ENCODE results near the gene CAPZA2. TPM values are rescaled to one million over a fixed set of nuclear protein-coding genes. Genes with fewer than 3 reads are reported as not detected.
"Not testable (repeated sequence)": the region's sequence is repeated elsewhere in the genome, so short reads cannot be mapped to it uniquely, and the experiment has no call there.

Gene CAPZA2
- total RNA-seq: 100 to 1,000 TPM; 152 to 155 TPM

- peaks cover 35% of the 10 kb centered on the region for H3K4me1 Mint-ChIP-seq
- H3K9me3 Mint-ChIP-seq: no peaks in the 10 kb centered on the region
- peaks cover 9% of the 10 kb centered on the region for H3K27me3 Mint-ChIP-seq
- H3K4me3 Mint-ChIP-seq: peak within 1 kb of the TSS; percentile 97
- POLR2A ChIA-PET: interaction anchor here (4.4 kb wide), 1 partner anchor 91 kb away, joined by 18 read pairs; the partner anchor contains the start of gene ST7
- peaks cover 10% of the 10 kb centered on the region for H3K36me3 Mint-ChIP-seq (ENCODE audit: low read depth)
- DNase-seq: peak; percentile 95
- CTCF ChIA-PET: interaction anchor here (1.3 kb wide), 1 partner anchor 92 kb away, joined by 3 read pairs; no protein-coding TSS in a partner anchor
- H3K27ac Mint-ChIP-seq: peak within 1 kb of the TSS; percentile 93
Observed at GRCh38 chr7:116862234-116862950, at the start of gene CAPZA2. Gene CAPZA2 (plus strand): TSS chr7:116862587. CDS start chr7:116862612, 25 bp downstream.

- no peak overlapping the region for H3K4me3 Mint-ChIP-seq
- no peaks in the 10 kb centered on the region for H3K4me1 Mint-ChIP-seq
- CTCF ChIA-PET: no interaction called here
- no peak overlapping the region for H3K27ac Mint-ChIP-seq
- no peak for DNase-seq
- POLR2A ChIA-PET: no interaction called here
- no peaks in the 10 kb centered on the region for H3K9me3 Mint-ChIP-seq
- H3K36me3 Mint-ChIP-seq (ENCODE audit: low read depth): no peaks in the 10 kb centered on the region
- H3K27me3 Mint-ChIP-seq: peaks cover 14% of the 10 kb centered on the region
Observed at GRCh38 chr7:116812860-116813259, 49.5 kb upstream of the CAPZA2 start.

GRCh38 chr7:116813371-116813770 lies 49.0 kb upstream of the CAPZA2 start:
- DNase-seq; CTCF ChIA-PET; H3K4me1 Mint-ChIP-seq; POLR2A ChIA-PET; H3K4me3 Mint-ChIP-seq; H3K9me3 Mint-ChIP-seq; H3K27ac Mint-ChIP-seq; H3K36me3 Mint-ChIP-seq (ENCODE audit: low read depth): not testable (repeated sequence)
- H3K27me3 Mint-ChIP-seq: peaks cover 14% of the 10 kb centered on the region

GRCh38 chr7:116815041-116815440 lies 47.3 kb upstream of the CAPZA2 start:
- CTCF ChIA-PET: no interaction called here
- DNase-seq: no peak
- peaks cover 26% of the 10 kb centered on the region for H3K27me3 Mint-ChIP-seq
- H3K4me1 Mint-ChIP-seq: no peaks in the 10 kb centered on the region
- no peaks in the 10 kb centered on the region for H3K36me3 Mint-ChIP-seq (ENCODE audit: low read depth)
- POLR2A ChIA-PET: no interaction called here
- no peak overlapping the region for H3K27ac Mint-ChIP-seq
- no peaks in the 10 kb centered on the region for H3K9me3 Mint-ChIP-seq
- H3K4me3 Mint-ChIP-seq: no peak overlapping the region

- no peaks in the 10 kb centered on the region for H3K36me3 Mint-ChIP-seq (ENCODE audit: low read depth)
- DNase-seq: no peak
- ChIA-PET POLR2A (no interaction called here), CTCF (no interaction called here)
- H3K4me3 Mint-ChIP-seq: no peak overlapping the region
- H3K27me3 Mint-ChIP-seq: peaks cover 43% of the 10 kb centered on the region
- H3K27ac Mint-ChIP-seq: no peak overlapping the region
- H3K9me3 Mint-ChIP-seq: peaks cover 2% of the 10 kb centered on the region
- H3K4me1 Mint-ChIP-seq: no peaks in the 10 kb centered on the region
Observed at GRCh38 chr7:116820149-116820548, 42.2 kb upstream of the CAPZA2 start.

- H3K36me3 Mint-ChIP-seq (ENCODE audit: low read depth); H3K4me1 Mint-ChIP-seq; H3K9me3 Mint-ChIP-seq; CTCF ChIA-PET; POLR2A ChIA-PET; H3K4me3 Mint-ChIP-seq; H3K27ac Mint-ChIP-seq; DNase-seq: not testable (repeated sequence)
- H3K27me3 Mint-ChIP-seq: peaks cover 48% of the 10 kb centered on the region
Observed at GRCh38 chr7:116821647-116822046, 40.7 kb upstream of the CAPZA2 start.

- ChIA-PET CTCF (no interaction called here), POLR2A (no interaction called here)
- H3K27me3 Mint-ChIP-seq: peaks cover 38% of the 10 kb centered on the region
- no peaks in the 10 kb centered on the region for H3K4me1 Mint-ChIP-seq
- no peak overlapping the region for H3K27ac Mint-ChIP-seq
- peaks cover 2% of the 10 kb centered on the region for H3K9me3 Mint-ChIP-seq
- H3K36me3 Mint-ChIP-seq (ENCODE audit: low read depth): no peaks in the 10 kb centered on the region
- DNase-seq: no peak
- H3K4me3 Mint-ChIP-seq: no peak overlapping the region
Observed at GRCh38 chr7:116824449-116824848, 37.9 kb upstream of the CAPZA2 start.

GRCh38 chr7:116828281-116828680 lies 34.1 kb upstream of the CAPZA2 start:
- Mint-ChIP-seq H3K4me1 (no peaks in the 10 kb centered on the region), H3K4me3 (no peak overlapping the region), H3K36me3 (ENCODE audit: low read depth) (no peaks in the 10 kb centered on the region), H3K27ac (no peak overlapping the region), H3K9me3 (peaks cover 2% of the 10 kb centered on the region), H3K27me3 (peaks cover 26% of the 10 kb centered on the region)
- DNase-seq: no peak
- POLR2A ChIA-PET: no interaction called here
- CTCF ChIA-PET: no interaction called here

- ChIA-PET POLR2A (no interaction called here), CTCF (no interaction called here)
- no peak overlapping the region for H3K4me3 Mint-ChIP-seq
- H3K9me3 Mint-ChIP-seq: peaks cover 2% of the 10 kb centered on the region
- H3K36me3 Mint-ChIP-seq (ENCODE audit: low read depth): no peaks in the 10 kb centered on the region
- DNase-seq: no peak
- H3K27ac Mint-ChIP-seq: no peak overlapping the region
- H3K27me3 Mint-ChIP-seq: peaks cover 18% of the 10 kb centered on the region
- no peaks in the 10 kb centered on the region for H3K4me1 Mint-ChIP-seq
Observed at GRCh38 chr7:116829041-116829440, 33.3 kb upstream of the CAPZA2 start.

GRCh38 chr7:116829493-116829892 lies 32.9 kb upstream of the CAPZA2 start:
- no peaks in the 10 kb centered on the region for H3K36me3 Mint-ChIP-seq (ENCODE audit: low read depth)
- H3K9me3 Mint-ChIP-seq: peaks cover 2% of the 10 kb centered on the region
- CTCF ChIA-PET: no interaction called here
- H3K27me3 Mint-ChIP-seq: peaks cover 14% of the 10 kb centered on the region
- no peaks in the 10 kb centered on the region for H3K4me1 Mint-ChIP-seq
- POLR2A ChIA-PET: no interaction called here
- H3K4me3 Mint-ChIP-seq: no peak overlapping the region
- DNase-seq: no peak
- no peak overlapping the region for H3K27ac Mint-ChIP-seq

GRCh38 chr7:116832692-116833091 lies 29.7 kb upstream of the CAPZA2 start:
- peaks cover 4% of the 10 kb centered on the region for H3K27me3 Mint-ChIP-seq
- no peak overlapping the region for H3K4me3 Mint-ChIP-seq
- POLR2A ChIA-PET: interaction anchor here (0.5 kb wide), 1 partner anchor 189 kb away, joined by 3 read pairs; no protein-coding TSS in a partner anchor
- no peaks in the 10 kb centered on the region for H3K9me3 Mint-ChIP-seq
- no peaks in the 10 kb centered on the region for H3K4me1 Mint-ChIP-seq
- CTCF ChIA-PET: no interaction called here
- DNase-seq: no peak
- no peak overlapping the region for H3K27ac Mint-ChIP-seq
- H3K36me3 Mint-ChIP-seq (ENCODE audit: low read depth): no peaks in the 10 kb centered on the region

GRCh38 chr7:116834815-116835504 lies 27.4 kb upstream of the CAPZA2 start:
- POLR2A ChIA-PET: no interaction called here
- CTCF ChIA-PET: interaction anchor here (1.2 kb wide), 1 partner anchor 102 kb away, joined by 3 read pairs; no protein-coding TSS in a partner anchor
- Mint-ChIP-seq H3K36me3 (ENCODE audit: low read depth) (no peaks in the 10 kb centered on the region), H3K9me3 (no peaks in the 10 kb centered on the region), H3K4me3 (no peak overlapping the region), H3K27ac (no peak overlapping the region), H3K27me3 (peaks cover 7% of the 10 kb centered on the region), H3K4me1 (no peaks in the 10 kb centered on the region)
- no peak for DNase-seq

GRCh38 chr7:116836048-116836447 lies 26.3 kb upstream of the CAPZA2 start:
- H3K4me3 Mint-ChIP-seq: no peak overlapping the region
- no peaks in the 10 kb centered on the region for H3K9me3 Mint-ChIP-seq
- CTCF ChIA-PET: interaction anchor here (1.2 kb wide), 1 partner anchor 103 kb away, joined by 3 read pairs; no protein-coding TSS in a partner anchor
- peaks cover 13% of the 10 kb centered on the region for H3K27me3 Mint-ChIP-seq
- no peaks in the 10 kb centered on the region for H3K36me3 Mint-ChIP-seq (ENCODE audit: low read depth)
- no peaks in the 10 kb centered on the region for H3K4me1 Mint-ChIP-seq
- POLR2A ChIA-PET: no interaction called here
- H3K27ac Mint-ChIP-seq: no peak overlapping the region
- no peak for DNase-seq

GRCh38 chr7:116836911-116837310 lies 25.5 kb upstream of the CAPZA2 start:
- no peaks in the 10 kb centered on the region for H3K4me1 Mint-ChIP-seq
- H3K4me3 Mint-ChIP-seq: no peak overlapping the region
- H3K36me3 Mint-ChIP-seq (ENCODE audit: low read depth): no peaks in the 10 kb centered on the region
- no peak overlapping the region for H3K27ac Mint-ChIP-seq
- ChIA-PET POLR2A (no interaction called here), CTCF (no interaction called here)
- H3K27me3 Mint-ChIP-seq: peaks cover 18% of the 10 kb centered on the region
- DNase-seq: no peak
- no peaks in the 10 kb centered on the region for H3K9me3 Mint-ChIP-seq
